Activated CD8-positive, alpha-beta memory T cell treated with anti-CD3 and anti-CD28 coated beads for 1 hour (primary cell): ENCODE measurements around the gene GPATCH1.
"Not testable (repeated sequence)": the region's sequence is repeated elsewhere in the genome, so short reads cannot be mapped to it uniquely, and the experiment has no call there.

ENCODE experiments used
- DNase-seq, 2 donors: peaks; one replicate each; pipeline ENCODE4 v3.0.0-alpha.2; 2020; ENCODE audit warnings: low read depth in 1 of 2; ENCODE audit errors: extremely low read depth in 1 of 2

GPATCH1 gene

GRCh38 chr19:33080761-33081681, at the start of gene GPATCH1:
GPATCH1 (plus strand) TSS chr19:33081181; CDS start chr19:33081194, 13 bp downstream.
- peak; percentile 37 to 77 for DNase-seq

DNA sequence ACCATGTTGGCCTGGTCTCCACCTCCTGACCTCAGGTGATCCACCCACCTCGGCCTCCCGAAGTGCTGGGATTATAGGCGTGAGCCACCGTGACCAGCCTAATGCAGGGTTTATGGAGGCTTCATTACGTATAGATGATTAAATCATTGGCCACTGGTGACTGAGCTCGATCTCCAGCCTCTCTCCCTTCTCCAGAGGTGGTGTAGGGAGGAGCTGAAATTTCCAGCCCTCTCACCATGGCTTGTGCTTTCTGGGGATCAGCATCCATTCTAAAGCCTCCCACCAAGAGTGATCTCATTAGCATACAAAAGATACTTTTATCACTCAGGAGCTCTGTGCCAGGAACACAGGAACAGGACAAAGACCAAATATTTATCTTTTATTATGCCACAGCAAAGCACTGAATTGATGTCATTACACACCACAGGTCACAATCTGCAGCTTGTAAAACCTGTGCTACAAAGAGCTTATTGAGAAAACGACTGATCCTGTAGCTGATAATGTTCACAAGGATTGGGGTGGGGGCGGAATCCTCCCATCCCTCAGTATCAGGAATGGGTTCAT, 48.7 kb upstream of the GPATCH1 start:
- no peak for DNase-seq

DNA sequence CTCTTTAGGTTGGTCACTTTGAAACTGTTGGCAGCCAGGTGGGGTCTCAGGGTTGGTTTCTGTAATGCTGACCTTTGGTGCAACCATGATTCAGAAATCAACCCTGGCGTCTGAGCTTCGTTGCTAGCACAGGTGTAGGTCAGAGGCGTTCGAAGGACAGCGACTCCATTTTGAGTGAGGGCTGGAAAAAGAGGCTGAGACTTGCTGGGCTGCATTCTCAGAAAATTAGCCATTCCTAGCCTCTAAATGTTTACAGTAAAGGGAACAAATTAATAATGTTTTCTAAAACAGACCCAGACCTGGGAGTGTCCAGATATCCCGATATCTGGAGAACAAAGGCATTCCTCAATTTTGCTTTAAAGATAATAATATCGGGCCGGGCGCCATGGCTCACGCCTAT, 45.5 kb upstream of the GPATCH1 start:
- no peak for DNase-seq

GRCh38 chr19:33036370-33037167, 44.4 kb upstream of the GPATCH1 start:
- not testable (repeated sequence) for DNase-seq

GRCh38 chr19:33037168-33038025, 43.6 kb upstream of the GPATCH1 start:
- not testable (repeated sequence) for DNase-seq

GRCh38 chr19:33039108-33039599, 41.8 kb upstream of the GPATCH1 start:
- no peak for DNase-seq

DNA sequence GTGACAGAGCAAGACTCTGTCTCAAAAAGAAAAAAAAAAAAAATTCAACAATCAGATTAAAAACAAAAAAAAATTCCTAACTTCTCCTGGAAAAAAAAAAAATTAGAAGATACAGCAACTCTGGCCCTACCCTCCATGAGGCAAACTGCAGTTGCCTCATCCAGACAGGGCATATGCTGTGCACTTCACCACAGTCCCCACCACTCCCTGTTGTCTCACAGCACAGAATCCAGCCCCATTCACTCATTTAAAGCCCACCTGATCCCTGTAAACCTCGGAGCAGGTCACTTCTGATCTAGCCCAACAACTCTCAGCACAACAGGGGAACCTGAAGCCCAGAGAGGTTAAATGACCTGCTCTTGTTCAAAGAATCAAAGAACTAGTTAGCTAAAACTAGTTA, 41.2 kb upstream of the GPATCH1 start:
- DNase-seq: no peak

- DNase-seq: no peak
Observed at GRCh38 chr19:33040994-33041827, 39.8 kb upstream of the GPATCH1 start.

GRCh38 chr19:33041828-33042160, 39.2 kb upstream of the GPATCH1 start:
- DNase-seq: not testable (repeated sequence)

GRCh38 chr19:33047422-33047821, 33.6 kb upstream of the GPATCH1 start:
- no peak for DNase-seq

DNA sequence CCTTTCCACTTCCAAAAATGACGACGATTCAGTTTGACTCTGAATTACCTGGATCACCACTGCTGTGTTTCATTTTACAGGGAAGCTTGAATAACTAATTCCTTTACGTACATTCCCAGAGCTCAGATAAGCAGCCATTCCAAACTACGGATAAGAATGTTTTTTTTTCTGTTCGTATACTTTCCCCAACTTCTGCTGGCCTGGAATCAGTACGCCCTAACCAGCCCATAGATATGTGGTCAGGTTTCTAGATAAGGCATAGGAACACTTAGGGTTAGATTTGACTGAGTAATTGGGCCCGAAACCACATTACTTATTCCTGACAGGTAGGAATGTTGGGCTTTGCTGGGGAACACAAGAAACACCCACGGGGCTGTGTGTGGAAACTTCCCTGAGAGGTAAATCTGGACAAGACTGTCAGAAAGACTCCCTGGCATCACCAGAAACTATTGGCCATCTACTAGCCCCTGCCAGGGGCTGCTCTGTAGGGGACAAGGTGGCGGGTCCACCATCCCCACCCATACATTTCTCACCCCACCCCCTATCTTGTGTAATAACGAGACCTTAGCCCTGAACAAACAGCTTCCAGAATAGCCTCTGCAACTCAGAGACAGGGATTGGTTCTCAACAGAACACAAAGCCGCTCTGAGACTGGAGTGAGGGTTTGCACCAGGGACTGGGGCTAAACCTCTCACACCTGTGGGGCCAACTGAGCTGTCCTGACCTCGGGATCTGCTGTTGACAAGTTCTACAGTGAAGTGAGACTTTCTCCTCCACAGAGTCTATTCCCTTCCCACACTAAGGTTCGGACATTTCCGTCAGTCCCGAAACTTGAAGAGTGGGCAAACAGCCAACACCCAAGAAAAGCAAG, 31.9 kb upstream of the GPATCH1 start:
- no peak for DNase-seq

GRCh38 chr19:33050110-33050509, 30.9 kb upstream of the GPATCH1 start:
- no peak for DNase-seq

GRCh38 chr19:33052352-33052972, 28.5 kb upstream of the GPATCH1 start:
- DNase-seq: no peak

DNA sequence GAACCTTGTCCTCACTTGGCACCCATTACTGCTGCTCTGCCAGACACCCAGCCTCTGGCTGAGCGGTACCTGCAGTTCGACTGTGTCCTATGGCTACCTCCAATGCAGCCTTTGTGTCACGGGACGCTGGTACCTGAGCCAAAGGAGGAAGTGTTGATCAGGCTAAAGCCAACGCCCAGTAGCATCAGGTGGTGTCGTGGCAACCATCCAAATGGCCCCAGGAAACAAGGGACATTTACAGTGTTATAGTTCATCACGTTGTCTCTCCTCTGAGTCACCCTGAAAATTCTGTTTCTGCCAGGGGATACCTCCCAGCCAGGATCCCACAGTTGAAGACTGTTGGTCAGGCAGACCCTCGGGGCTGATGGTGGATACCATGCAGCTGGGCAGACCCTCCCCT, 26.4 kb upstream of the GPATCH1 start:
- DNase-seq: no peak

GRCh38 chr19:33055718-33056117, 25.3 kb upstream of the GPATCH1 start:
- DNase-seq: no peak

DNA sequence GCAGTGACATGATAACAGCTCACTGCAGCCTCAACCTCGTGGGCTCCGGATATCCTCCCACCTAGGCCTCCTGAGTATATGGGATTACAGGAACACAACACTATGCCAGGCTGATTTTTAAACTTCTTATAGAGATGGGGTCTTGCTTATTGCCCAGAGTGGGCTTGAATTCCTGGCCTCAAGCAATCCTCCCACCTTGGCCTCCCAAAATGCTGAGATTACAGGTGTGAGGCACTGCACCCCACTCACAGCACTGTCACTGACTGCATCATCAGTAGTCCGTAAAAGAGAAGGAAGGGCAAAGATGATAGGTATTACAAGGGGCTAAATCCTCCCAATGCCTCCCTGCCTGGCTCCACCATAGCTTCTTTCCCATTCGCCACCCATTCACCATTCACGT, 20.4 kb upstream of the GPATCH1 start:
- no peak for DNase-seq

DNA sequence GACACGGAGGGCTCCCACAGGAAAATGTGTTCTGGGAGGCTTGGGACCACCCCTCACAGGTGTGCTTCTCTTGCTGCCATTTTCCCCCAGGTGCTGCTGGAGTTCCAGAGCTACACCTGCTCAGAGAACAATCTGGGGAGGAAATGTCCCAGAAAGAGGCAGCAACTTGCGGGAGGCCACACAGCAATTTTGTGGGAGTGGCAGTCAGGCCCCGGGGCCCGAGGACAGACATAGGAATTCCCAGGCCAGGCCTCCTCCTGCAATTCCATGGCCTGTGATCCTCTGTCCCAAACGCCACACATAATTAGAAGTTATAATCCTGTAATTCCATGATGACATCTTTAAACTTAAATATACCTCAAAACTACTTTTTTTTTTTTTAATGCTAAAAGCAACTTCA, 18.1 kb upstream of the GPATCH1 start:
- no peak for DNase-seq

- no peak for DNase-seq
Observed at GRCh38 chr19:33063356-33063752, 17.6 kb upstream of the GPATCH1 start.
